Activated CD4-positive, alpha-beta memory T cell treated with anti-CD3 and anti-CD28 coated beads for 36 hours (primary cell): ENCODE data around the gene PI16. TPM values are rescaled to one million over a fixed set of nuclear protein-coding genes. Genes with fewer than 3 reads are reported as not detected.

ENCODE experiments used
- CTCF ChIA-PET: fragments of 350-600 bp; sonication (Branson Sonifier 250); formaldehyde crosslinking; loops from one replicate; lab custom pipeline; 2021; ENCODE audit warnings: antibody characterized with exemption, inconsistent platforms; lab: Charles Lee
- POLR2A ChIA-PET: fragments of 350-600 bp; sonication (Branson Sonifier 250); formaldehyde crosslinking; loops from one replicate; lab custom pipeline; 2021; ENCODE audit warnings: antibody characterized with exemption; lab: Charles Lee
- DNase-seq: peaks from one replicate; pipeline ENCODE4 v3.0.0-alpha.2; 2020
- H3K27ac Mint-ChIP-seq: one replicate; pipeline ENCODE4 v1.8.0; 2021; ENCODE audit warnings: mixed read lengths
- H3K27me3 Mint-ChIP-seq: one replicate; pipeline ENCODE4 v1.8.0; 2021; ENCODE audit warnings: mixed read lengths
- H3K36me3 Mint-ChIP-seq: one replicate; pipeline ENCODE4 v1.8.0; 2021; ENCODE audit warnings: mixed read lengths
- H3K4me1 Mint-ChIP-seq: one replicate; pipeline ENCODE4 v1.8.0; 2021; ENCODE audit warnings: low read depth, mixed read lengths
- H3K4me3 Mint-ChIP-seq: one replicate; pipeline ENCODE4 v1.8.0; 2021; ENCODE audit warnings: mild to moderate bottlenecking, mixed read lengths
- H3K9me3 Mint-ChIP-seq: one replicate; pipeline ENCODE4 v1.8.0; 2021; ENCODE audit warnings: mixed read lengths
- intact Hi-C: fragments of 100-400 bp; cut with micrococcal nuclease; formaldehyde crosslinking; loops from one replicate; pipeline ENCODE4 v1.15.1; 2023
- total RNA-seq, 2 experiments: library from RNA; stranded (reverse); gene quantifications; one replicate each; pipeline ENCODE4 v1.2.3, GENCODE V29; 2021

PI16 gene
- total RNA-seq, 2 experiments from 2014 or later = 1.0 to 1.1 TPM

DNA sequence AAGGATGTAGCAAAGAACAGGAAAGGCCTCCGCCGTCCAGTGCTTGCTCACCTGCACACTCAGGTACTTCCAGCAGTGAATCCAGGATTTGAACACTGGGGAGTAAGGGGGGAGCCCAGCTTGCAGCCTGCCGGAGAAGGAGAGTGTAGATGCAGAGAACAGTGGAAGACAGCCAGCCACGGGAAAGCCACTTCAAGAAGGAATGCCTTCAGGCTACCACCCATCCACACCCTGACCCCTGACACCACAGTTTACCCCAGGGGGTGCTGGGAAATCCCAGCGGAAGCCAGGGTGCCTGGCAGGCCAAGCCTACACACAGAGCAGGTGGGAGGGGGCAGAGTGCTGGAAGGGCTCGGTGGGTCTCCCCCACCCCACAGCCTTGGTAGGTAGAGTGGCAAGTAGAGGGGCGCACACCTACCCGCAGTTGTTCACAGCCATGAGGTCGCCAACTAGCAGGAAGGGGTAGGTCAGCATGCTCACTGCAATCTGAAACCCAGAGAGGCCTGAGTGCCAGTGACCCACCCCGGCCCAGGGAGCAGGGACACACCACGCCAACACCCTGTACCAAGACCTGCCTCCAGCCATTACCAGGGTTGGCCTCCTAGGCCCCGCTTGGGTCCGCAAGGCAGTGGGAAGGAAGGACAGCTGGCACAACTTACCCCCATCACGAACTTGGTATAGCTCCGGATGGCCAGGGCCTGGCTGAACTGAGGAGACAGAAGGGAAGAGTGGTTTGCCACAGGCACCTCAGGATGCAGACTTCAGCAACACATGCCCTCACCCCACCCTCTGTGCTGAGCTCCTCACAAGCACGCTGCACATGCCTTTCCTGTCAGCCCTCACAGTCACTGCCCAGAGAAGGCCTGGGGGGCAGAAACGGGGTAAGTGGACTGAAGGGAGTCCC is 15.7 kb downstream of the PI16 start:
- CTCF ChIA-PET = no interaction called here
- no peak for DNase-seq
- peaks cover 37% of the 10 kb centered on the region for H3K36me3 Mint-ChIP-seq
- H3K27ac Mint-ChIP-seq = no peak overlapping the region
- no peak overlapping the region for H3K4me3 Mint-ChIP-seq
- no peaks in the 10 kb centered on the region for H3K27me3 Mint-ChIP-seq
- H3K9me3 Mint-ChIP-seq = no peaks in the 10 kb centered on the region
- POLR2A ChIA-PET = no interaction called here
- intact Hi-C loops = no loop called here
- H3K4me1 Mint-ChIP-seq = peaks cover 5% of the 10 kb centered on the region

GRCh38 chr6:36970892-36971842 is 16.6 kb downstream of the PI16 start:
- no peaks in the 10 kb centered on the region for H3K4me1 Mint-ChIP-seq
- intact Hi-C loops = no loop called here
- H3K36me3 Mint-ChIP-seq = peaks cover 47% of the 10 kb centered on the region
- no peak for DNase-seq
- no peaks in the 10 kb centered on the region for H3K27me3 Mint-ChIP-seq
- ChIA-PET POLR2A (no interaction called here), CTCF (no interaction called here)
- no peaks in the 10 kb centered on the region for H3K9me3 Mint-ChIP-seq
- H3K4me3 Mint-ChIP-seq = no peak overlapping the region
- H3K27ac Mint-ChIP-seq = peak overlapping the region; percentile 33

DNA sequence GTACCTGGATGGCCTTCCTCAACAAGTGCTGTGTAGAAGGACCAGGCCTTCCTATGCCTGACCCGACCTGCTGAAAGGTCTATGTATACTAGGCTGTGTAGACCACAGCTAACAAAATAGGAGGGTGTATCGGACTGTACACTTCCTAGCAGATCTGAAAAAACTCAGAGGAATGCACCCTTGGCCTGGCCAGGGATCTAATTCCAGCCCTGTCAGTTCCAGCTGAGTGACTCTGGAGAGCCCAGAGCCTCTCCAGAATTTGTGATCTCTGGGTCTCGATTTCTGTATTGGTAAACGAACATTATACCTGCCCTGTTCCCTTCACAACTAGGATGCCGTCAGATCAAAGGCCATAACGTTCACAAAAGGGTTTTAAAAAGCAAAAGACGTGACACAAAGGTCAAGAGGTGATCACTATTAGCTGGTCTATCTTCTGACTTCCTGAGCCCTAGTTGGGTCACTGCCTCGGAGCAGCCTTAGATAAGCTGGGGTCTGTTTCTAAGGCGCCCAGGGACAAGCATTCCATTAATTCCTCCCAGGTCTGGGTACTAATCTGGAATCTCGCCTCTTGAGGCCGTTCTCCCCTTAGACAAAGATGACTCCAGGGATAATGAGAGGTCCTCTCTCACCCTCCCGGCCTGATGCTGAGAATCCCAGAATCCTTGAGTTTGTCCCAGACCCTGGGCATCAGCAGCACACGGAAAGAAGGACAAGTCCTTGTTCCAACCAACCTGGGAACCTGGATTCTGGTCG is 17.6 kb downstream of the PI16 start:
- H3K4me1 Mint-ChIP-seq = no peaks in the 10 kb centered on the region
- H3K27ac Mint-ChIP-seq = peak overlapping the region; percentile 33
- peaks cover 55% of the 10 kb centered on the region for H3K36me3 Mint-ChIP-seq
- no peak overlapping the region for H3K4me3 Mint-ChIP-seq
- intact Hi-C loops = no loop called here
- H3K27me3 Mint-ChIP-seq = no peaks in the 10 kb centered on the region
- POLR2A ChIA-PET = no interaction called here
- no peaks in the 10 kb centered on the region for H3K9me3 Mint-ChIP-seq
- no peak for DNase-seq
- CTCF ChIA-PET = no interaction called here

- intact Hi-C loops = no loop called here
- no peaks in the 10 kb centered on the region for H3K9me3 Mint-ChIP-seq
- no peak overlapping the region for H3K4me3 Mint-ChIP-seq
- H3K36me3 Mint-ChIP-seq = peaks cover 54% of the 10 kb centered on the region
- no peaks in the 10 kb centered on the region for H3K27me3 Mint-ChIP-seq
- CTCF ChIA-PET = no interaction called here
- DNase-seq = no peak
- no peak overlapping the region for H3K27ac Mint-ChIP-seq
- POLR2A ChIA-PET = no interaction called here
- H3K4me1 Mint-ChIP-seq = no peaks in the 10 kb centered on the region
Measured at GRCh38 chr6:36973190-36973589, 18.7 kb downstream of the PI16 start.

- intact Hi-C loops = no loop called here
- H3K27me3 Mint-ChIP-seq = no peaks in the 10 kb centered on the region
- no peaks in the 10 kb centered on the region for H3K4me1 Mint-ChIP-seq
- no peak overlapping the region for H3K27ac Mint-ChIP-seq
- no peak for DNase-seq
- no peaks in the 10 kb centered on the region for H3K9me3 Mint-ChIP-seq
- peaks cover 51% of the 10 kb centered on the region for H3K36me3 Mint-ChIP-seq
- CTCF ChIA-PET = interaction anchor here (0.7 kb wide), 1 partner anchor 191 kb away, joined by 3 read pairs; no protein-coding TSS in a partner anchor
- H3K4me3 Mint-ChIP-seq = no peak overlapping the region
- POLR2A ChIA-PET = no interaction called here
Measured at GRCh38 chr6:36973647-36974046, 19.1 kb downstream of the PI16 start.

DNA sequence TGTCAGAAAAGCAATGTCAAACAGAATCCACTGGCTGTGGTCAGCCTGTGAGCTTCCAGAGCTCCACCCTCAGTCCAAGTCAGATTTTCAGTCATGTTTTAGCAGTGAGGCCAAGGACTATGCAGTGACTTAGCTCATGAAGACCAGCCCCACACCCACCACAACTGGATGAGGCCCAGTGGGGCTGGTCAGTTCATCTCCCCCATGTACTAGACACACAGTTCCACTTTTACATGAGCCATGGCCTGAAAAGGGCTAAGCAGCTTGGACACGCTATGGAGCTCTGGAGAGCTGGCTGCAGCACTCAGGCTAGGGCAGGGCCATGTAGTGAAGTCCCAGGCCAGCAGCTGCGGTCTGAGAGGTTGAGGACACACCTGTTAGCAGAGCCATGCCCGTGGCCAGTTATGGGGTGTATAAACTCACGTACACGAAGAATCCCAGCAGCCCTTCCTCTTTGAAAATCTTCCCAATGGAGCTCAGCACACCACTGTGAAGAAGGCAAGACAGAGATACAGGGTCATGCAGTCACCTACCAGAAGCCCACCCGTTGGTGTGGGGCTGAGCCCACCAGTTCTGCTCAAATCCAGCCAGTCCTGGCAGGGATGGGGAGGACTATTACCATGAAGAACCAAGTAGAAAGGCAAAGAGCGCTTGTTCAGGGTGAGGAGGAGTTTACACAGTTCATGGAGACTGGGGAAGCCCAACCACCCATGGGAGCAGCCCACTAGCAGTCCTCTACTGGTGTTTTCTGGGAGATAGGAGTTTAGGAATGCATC is 20.9 kb downstream of the PI16 start:
- peaks cover 44% of the 10 kb centered on the region for H3K36me3 Mint-ChIP-seq
- POLR2A ChIA-PET = no interaction called here
- no peak overlapping the region for H3K4me3 Mint-ChIP-seq
- intact Hi-C loops = no loop called here
- DNase-seq = no peak
- no peaks in the 10 kb centered on the region for H3K9me3 Mint-ChIP-seq
- no peaks in the 10 kb centered on the region for H3K27me3 Mint-ChIP-seq
- peaks cover 9% of the 10 kb centered on the region for H3K4me1 Mint-ChIP-seq
- H3K27ac Mint-ChIP-seq = no peak overlapping the region
- CTCF ChIA-PET = interaction anchor here (1.2 to 2.2 kb wide), 4 partner anchors 10 to 90 kb away, joined by 3 to 9 read pairs (median 4); partner anchors contain the start of gene C6orf89

DNA sequence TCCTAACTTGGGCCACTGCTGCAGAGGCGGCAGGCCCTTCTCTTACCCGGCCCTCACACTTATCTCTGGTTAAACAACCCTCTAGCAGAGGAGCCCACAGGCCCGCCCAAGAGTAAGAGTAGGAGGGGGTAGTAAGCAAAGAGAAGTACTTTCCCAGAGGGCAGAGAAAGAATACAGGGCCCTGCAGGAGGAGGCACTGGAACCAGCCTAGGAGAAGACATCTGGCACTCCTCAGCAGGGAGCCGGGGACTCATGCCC is 21.4 kb downstream of the PI16 start:
- DNase-seq = no peak
- no peaks in the 10 kb centered on the region for H3K27me3 Mint-ChIP-seq
- intact Hi-C loops = no loop called here
- no peak overlapping the region for H3K4me3 Mint-ChIP-seq
- ChIA-PET POLR2A (no interaction called here), CTCF (interaction anchor here (1.2 to 2.2 kb wide), 4 partner anchors 9 to 91 kb away, joined by 3 to 9 read pairs (median 4); partner anchors contain the start of gene C6orf89)
- H3K27ac Mint-ChIP-seq = no peak overlapping the region
- peaks cover 44% of the 10 kb centered on the region for H3K36me3 Mint-ChIP-seq
- no peaks in the 10 kb centered on the region for H3K9me3 Mint-ChIP-seq
- peaks cover 14% of the 10 kb centered on the region for H3K4me1 Mint-ChIP-seq

GRCh38 chr6:36976509-36976908 is 22.0 kb downstream of the PI16 start:
- Mint-ChIP-seq H3K4me1 (peaks cover 18% of the 10 kb centered on the region), H3K36me3 (peaks cover 44% of the 10 kb centered on the region), H3K27me3 (no peaks in the 10 kb centered on the region), H3K9me3 (no peaks in the 10 kb centered on the region), H3K27ac (no peak overlapping the region), H3K4me3 (no peak overlapping the region)
- CTCF ChIA-PET = interaction anchor here (1.3 to 2.2 kb wide), 3 partner anchors 9 to 63 kb away, joined by 3 to 9 read pairs (median 5); partner anchors contain the start of gene MTCH1
- intact Hi-C loops = no loop called here
- POLR2A ChIA-PET = no interaction called here
- DNase-seq = no peak

GRCh38 chr6:36976931-36977330 is 22.4 kb downstream of the PI16 start:
- Mint-ChIP-seq H3K4me3 (no peak overlapping the region), H3K9me3 (no peaks in the 10 kb centered on the region), H3K27ac (no peak overlapping the region), H3K27me3 (no peaks in the 10 kb centered on the region), H3K4me1 (peaks cover 22% of the 10 kb centered on the region), H3K36me3 (peaks cover 46% of the 10 kb centered on the region)
- intact Hi-C loops = no loop called here
- DNase-seq = no peak
- CTCF ChIA-PET = interaction anchor here (1.2 to 2.2 kb wide), 7 partner anchors 9 to 233 kb away, joined by 3 to 9 read pairs (median 5); partner anchors contain the start of genes C6orf89 and MTCH1
- POLR2A ChIA-PET = no interaction called here

DNA sequence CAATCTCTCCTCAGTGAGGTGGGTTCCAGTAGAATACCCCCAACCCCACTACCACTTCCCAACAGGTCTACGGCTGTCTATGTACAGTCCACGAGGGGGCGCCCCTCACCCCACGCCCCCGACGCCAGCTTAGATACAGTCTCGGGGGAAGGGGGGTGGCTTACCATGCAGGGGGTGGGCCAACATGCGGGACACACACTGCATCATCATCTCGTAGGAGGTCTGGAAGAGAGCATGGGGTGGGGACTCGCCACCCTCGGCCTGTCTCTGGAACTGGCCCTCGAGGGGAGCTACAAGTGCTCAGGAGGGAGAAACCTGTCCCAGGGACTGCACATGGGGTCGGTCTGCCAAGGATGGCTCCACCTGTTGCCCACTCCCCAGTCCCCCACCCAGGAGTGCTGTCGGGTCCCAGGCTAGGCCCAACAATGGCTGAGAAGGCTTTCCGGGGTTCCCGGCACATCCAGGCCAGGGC is 23.0 kb downstream of the PI16 start:
- CTCF ChIA-PET = interaction anchor here (0.6 to 1.7 kb wide), 8 partner anchors 8 to 257 kb away, joined by 3 to 9 read pairs (median 4); partner anchors contain the start of genes C6orf89 and MTCH1
- intact Hi-C loops = no loop called here
- H3K4me1 Mint-ChIP-seq = peaks cover 24% of the 10 kb centered on the region
- POLR2A ChIA-PET = interaction anchor here (0.8 kb wide), 1 partner anchor 9 kb away, joined by 5 read pairs; the partner anchor contains the start of gene MTCH1
- peak; percentile 24 for DNase-seq
- H3K27me3 Mint-ChIP-seq = no peaks in the 10 kb centered on the region
- H3K27ac Mint-ChIP-seq = no peak overlapping the region
- no peak overlapping the region for H3K4me3 Mint-ChIP-seq
- H3K9me3 Mint-ChIP-seq = no peaks in the 10 kb centered on the region
- peaks cover 45% of the 10 kb centered on the region for H3K36me3 Mint-ChIP-seq
